Measurements from ENCODE around the gene LPP.

DNA sequence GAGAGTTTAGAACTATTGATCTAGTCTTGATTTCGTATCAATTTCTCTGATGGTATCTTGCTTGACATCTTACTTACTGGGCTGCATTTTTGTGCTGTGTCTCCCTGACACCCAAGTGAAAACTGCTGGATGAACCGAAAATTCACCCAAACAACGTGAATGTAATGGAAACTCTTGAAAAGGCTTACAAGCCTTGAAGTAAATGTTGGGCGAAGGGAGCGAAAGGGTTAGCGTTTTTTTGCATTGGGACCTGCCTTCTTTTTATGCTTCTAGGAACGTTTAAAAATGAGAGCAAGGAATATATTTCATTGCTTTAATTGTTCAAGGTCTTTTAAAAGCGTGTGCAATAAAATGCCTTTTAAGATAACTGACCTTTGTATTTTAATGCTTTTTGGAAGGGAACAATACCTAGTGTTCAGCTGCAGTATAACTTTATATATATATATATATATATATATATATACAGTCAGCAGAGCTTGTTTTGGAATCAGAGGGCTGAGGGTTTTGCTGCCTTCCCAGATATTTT, 94.1 kb downstream of the LPP start:
- TF ChIP-seq, protein P1, sequence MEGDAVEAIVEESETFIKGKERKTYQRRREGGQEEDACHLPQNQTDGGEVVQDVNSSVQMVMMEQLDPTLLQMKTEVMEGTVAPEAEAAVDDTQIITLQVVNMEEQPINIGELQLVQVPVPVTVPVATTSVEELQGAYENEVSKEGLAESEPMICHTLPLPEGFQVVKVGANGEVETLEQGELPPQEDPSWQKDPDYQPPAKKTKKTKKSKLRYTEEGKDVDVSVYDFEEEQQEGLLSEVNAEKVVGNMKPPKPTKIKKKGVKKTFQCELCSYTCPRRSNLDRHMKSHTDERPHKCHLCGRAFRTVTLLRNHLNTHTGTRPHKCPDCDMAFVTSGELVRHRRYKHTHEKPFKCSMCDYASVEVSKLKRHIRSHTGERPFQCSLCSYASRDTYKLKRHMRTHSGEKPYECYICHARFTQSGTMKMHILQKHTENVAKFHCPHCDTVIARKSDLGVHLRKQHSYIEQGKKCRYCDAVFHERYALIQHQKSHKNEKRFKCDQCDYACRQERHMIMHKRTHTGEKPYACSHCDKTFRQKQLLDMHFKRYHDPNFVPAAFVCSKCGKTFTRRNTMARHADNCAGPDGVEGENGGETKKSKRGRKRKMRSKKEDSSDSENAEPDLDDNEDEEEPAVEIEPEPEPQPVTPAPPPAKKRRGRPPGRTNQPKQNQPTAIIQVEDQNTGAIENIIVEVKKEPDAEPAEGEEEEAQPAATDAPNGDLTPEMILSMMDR (IDR thresholded peaks at IDR 0.05; ENCODE audit: insufficient read depth, low read length, poor library complexity, severe bottlenecking): no peak
- TF ChIP-seq EZH2phosphoT487 (conservative IDR thresholded peaks at IDR 0.05; ENCODE audit: low read length): no peak

All from SU-DHL-6 (cell line).